ENCODE results near the gene STX10.
"Not testable (repeated sequence)": the region's sequence is repeated elsewhere in the genome, so short reads cannot be mapped to it uniquely, and the experiment has no call there.

Gene STX10, protein sequence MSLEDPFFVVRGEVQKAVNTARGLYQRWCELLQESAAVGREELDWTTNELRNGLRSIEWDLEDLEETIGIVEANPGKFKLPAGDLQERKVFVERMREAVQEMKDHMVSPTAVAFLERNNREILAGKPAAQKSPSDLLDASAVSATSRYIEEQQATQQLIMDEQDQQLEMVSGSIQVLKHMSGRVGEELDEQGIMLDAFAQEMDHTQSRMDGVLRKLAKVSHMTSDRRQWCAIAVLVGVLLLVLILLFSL

DNA sequence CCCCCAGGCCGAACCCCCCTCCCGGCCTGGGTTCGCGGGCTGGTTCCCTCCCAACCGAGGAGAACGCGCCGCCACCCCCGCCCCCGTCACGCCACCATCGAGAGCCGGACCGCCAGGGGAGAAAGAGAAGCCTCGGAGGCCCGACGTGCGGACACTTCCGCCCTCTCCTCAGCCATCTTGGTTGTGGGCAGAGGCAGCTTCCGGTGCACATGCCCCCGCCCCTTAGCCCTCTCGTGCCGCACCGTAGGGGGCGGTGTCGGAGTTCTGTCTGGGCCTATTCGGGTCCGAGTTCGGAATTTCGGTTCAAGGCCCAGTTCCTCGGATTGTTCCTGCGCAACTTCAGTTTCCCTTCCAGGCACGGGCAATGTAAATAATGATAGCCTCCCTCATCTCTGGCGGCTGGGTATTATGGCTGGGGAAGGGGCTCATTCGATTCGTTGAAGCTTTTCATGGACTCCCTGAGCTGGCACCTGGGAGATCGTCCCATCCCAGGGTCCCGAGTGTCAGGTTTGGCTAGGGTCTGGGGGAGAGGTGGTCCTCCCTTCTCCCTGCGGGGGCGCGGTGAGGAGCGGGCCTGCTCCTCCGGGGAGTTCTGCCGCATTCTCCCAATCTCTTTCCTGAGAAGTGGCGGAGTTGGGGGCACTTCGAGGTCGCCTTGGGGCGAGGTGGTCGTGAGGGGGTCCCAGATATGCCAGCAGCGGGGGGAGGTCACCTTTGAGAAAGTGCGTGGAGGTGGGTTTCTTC lies at the start of gene STX10, which contains the start of gene IER2:
Gene STX10, minus strand, starts transcription at position 189 of the 744 bp plus-strand sequence. CDS start 202 bp downstream, outside the sequence.
Gene IER2, plus strand, starts transcription at position 225 of the 744 bp plus-strand sequence. CDS start 2,776 bp downstream, outside the sequence.
- DNase-seq = peak; percentile 67

DNA sequence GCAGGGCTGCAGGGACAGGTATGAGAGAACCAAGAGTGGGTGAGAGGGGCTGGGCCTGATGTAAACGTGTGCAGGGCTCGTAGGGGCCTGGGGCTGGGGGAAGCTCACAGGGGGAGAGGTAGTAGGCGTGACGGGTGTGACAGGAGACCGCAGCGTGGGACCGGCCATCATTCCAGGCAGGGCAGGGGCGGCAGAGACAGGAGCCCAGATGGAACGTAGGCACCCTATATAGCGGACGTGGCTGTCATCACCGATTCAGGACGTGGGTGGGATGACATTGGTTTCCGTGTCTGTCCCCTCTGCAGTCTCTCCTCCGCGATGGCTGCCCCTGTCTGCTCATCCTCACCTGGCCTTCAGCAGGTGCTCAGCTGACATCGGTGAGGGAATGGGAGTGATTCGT lies 48.5 kb upstream of the STX10 start:
- no peak for DNase-seq

DNA sequence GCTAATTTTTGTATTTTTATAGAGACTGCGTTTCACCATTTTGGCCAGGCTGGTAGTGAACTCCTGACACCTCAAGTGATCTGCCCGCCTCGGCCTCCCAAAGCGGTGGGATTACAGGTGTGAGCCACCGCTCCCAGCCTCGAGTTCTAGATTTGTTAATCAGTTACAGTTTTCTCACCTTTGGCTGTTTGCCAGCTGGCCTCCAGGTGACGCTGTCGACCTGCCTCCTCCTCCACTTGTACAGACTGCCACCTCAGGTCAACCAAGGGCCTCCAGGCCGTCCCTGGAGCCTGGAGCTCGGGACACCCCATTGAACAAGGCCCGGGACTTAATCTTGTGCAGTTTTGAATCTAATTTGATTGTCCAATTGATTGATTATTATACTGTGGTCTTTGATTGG lies 45.5 kb upstream of the STX10 start:
- no peak for DNase-seq

DNA sequence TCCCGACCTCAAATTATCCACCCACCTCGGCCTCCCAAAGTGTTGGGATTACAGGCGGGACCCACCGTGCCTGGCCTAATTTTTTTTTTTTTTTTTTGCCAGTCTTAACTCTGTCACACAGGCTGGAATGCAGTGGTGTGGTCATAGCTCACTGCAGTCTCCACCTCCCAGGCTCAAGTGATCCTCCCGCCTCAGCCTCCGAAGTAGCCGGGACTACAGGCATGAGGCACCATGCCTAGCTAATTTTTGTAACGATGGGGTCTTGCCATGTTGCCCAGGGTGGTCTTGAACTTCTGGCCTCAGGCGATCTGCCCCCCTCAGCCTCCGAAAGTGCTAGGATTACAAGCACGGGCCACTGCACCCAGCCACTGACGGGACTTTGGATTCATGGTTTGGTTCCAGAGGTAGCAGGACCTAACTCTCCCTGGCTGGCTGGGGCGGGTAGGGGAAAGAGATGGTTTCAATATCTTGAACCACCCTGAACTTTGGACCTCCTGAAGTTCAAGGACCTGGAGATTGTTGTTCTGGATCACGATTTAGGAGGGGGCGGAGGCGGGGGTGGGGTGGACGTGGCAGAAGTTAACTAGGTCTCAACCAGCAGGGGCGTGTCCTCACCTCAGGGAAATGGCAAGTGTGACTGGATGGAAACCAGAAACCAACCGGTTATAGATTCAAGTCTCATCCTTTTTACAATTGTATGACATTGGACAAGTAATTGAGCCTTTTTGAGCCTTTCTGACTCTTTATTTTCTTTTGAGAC lies 40.8 kb upstream of the STX10 start:
- no peak for DNase-seq

DNA sequence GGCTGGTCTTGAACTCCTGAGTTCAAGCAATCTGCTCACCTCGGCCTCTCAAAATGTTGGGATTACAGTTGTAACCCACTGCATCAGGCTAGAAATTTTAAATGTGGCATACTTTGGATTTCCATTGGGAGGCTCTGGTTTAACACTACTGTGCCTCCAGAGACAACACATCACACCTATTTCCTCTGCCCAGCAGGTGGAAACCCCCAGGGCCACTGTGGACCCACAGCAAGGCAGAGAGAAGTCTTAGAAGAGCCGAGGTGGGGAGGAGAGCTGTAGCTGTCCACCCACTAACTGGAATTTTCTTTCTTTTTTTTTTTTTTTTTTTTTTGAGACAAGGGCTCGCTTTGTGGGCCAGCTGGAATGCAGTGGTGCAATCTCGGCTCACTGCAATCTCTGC lies 39.4 kb upstream of the STX10 start:
- no peak for DNase-seq

DNA sequence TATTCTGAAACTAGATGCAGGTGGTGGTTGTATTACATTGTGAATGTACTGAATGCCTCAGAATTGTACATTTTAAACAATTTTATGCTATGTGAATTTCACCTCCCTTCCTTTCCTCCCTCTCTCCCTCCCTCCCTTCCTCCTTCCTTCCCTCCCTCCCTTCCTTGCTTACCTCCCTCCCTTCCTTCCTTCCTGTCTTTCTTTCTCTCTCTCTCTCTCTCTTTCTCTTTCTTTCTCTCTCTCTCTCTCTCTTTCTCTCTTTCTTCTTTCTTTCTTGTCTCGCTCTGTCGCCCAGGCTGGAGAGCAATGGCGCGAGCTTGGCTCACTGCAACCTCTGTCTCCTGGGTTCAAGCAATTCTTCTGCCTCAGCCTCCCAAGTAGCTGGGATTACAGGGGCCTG lies 37.2 kb upstream of the STX10 start:
- no peak for DNase-seq

DNA sequence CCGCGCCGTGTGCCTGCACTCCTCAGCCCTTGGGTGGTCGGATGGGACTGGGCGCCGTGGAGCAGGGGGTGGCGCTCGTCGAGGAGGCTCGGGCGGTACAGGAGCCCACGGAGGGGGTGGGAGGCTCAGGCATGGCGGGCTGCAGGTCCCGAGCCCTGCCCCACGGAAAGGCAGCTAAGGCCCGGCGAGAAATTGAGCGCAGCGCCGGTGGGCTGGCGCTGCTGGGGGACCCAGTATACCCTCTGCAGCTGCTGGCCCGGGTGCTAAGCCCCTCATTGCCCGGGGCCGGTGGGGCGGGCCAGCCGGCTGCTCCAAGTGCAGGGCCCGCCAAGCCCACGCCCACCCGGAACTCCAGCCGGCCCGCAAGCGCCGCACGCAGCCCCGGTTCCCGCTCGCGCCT lies 36.5 kb upstream of the STX10 start:
- not testable (repeated sequence) for DNase-seq

DNA sequence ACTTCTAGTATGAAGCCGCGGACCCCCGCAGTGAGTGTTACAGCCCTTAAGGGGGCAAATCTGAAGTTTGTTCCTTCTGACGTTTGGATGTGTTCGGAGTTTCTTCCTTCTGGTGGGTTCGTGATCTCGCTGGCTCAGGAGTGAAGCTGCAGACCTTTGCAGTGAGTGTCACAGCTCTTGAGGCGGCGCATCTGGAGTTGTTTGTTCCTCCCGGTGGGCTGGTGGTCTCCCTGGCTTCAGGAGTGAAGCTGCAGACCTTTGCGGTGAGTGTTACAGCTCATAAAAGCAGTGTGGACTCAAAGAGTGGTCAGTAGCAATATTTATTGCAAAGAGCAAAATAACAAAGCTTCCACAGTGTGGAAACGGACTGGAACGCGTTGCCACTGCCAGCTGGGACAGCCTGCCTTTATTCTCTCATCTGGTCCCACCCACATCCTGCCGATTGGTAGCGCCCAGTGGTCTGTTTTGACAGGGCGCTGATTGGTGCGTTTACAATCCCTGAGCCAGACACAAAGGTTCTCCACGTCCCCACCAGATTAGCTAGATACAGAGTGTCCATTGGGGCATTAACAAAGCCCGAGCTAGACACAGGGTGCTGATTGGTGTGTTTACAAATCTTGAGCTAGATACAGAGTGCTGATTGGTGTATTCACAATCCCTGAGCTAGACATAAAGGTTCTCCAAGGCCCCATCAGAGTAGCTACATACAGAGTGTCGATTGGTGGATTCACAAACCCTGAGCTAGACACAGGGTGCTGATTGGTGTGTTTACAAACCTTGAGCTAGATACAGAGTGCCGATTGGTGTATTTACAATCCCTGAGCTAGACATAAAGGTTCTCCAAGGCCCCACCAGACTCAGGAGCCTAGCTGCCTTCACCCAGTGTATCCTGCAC lies 35.8 kb upstream of the STX10 start:
- not testable (repeated sequence) for DNase-seq

DNA sequence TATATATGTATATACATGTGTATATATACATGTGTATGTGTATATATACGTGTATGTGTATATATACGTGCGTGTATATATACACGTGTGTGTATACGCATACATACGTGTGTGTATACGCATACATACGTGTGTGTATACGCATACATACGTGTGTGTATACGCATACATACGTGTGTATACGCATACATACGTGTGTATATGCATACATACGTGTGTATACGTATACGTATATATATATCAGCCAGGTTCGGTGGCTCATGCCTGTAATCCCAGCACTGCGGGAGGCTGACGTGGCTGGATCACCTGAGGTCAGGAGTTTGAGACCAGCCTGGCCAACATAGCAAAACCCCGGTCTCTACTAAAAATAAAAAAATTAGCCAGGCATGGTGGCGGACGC lies 34.8 kb upstream of the STX10 start:
- DNase-seq = not testable (repeated sequence)

DNA sequence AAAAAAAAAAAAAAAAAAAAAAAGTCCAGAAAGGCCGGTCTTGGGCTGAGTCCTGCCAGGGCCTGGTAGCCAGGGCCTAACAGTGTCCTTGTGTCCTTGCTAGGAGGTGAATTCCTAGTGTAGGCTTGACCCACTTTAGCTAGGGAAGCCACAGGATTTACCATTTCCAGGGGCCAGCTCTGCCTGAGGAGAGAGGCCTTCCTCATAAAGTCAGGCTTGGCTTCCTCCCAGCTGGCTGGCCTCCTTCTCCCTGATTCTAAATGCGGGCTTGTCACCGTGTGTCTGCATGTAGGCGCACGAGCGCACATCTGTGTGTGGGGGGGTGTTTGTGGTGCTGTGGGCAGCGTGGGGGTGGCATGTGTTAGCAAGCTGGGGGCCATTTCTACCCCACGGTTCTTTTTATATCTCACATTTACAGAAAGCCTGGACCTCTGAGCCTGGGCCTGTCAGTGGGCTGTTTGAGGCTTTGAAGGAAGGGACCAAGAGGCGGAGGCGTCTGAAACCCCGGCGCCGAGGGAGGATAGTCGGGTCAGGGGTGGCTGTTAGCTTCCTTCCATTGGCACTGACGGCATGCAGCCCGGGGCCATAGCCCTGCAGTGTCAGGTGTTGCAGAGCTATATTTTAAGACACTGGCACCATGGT lies 31.7 kb upstream of the STX10 start:
- no peak for DNase-seq

DNA sequence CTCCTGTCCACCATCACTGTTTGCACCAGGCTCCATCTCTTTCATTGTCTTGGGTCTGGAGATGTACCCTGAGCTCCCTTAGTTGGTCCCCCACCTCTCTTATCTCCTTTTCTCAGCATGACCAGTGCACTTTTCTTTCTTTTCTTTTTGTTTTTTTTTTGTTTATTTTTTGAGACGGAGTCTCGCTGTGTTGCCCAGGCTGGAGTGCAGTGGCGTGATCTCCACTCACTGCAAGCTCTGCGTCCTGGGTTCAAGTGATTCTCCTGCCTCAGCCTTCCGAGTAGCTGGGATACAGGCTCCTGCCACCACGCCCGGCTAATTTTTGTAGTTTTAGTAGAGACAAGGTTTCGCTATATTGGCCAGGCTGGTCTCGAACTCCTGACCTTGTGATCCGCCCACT lies 28.1 kb upstream of the STX10 start:
- DNase-seq = not testable (repeated sequence)

DNA sequence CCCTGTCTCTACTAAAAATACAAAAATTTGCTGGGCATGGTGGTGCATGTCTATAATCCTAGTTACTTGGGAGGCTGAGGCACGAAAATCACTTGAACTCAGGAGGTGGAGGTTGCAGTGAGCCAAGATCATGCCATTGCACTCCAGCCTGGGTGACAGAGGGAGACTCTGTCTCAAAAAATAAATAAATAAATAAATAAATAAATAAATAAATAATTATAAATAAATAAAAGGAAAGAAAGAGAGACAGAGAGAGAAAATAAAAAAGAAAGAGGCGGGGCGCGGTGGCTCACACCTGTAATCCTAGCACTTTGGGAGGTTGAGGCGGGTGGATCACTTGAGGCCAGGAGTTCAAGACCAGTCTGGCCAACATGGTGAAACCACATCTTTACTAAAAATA lies 27.4 kb upstream of the STX10 start:
- DNase-seq = not testable (repeated sequence)

DNA sequence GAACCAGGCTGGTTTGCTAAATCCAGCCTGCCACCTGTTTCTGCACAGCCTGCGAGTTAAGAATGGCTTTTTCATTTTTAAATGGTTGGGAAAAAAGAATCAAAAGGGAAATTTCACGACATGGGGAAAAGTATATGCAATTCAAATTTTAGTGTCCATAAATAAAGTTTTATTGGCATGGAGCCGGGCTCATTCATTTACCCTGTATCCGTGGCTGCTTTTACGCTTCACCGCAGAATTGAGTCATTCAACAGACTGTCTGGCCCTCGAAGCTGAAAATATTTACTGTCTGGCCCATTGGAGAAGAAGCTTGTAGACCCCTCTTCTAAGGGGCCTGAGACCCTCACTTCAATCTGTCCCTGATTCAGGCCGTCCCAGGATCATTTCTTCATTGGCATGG lies 26.2 kb upstream of the STX10 start:
- no peak for DNase-seq

DNA sequence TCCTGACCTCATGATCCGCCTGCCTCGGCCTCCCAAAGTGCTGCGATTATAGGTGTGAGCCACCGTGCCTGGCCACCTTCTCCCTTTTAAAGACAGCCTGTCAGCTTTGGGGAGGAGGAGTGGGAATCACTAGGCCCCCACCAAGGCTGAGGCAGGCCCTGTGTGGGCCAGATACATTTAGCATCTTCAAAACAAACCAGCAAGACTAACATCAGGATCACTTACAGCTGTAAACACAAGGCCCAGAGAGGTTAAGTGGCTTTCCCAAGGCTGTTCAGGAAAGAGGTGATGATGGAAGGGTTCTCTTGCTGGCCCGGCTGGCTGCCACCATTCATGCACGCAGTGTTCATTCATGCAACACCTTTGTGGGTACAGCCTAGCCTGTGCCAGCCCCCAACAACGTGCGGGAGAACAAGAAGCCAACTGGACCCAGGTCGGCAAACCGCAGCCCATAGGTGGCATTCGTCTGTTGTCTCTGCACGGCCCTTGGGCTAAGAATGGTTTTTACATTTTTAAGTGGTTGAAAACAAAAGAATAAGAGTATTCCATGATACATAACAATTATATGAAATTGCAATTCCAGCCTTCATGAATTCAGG lies 23.1 kb upstream of the STX10 start:
- no peak for DNase-seq

DNA sequence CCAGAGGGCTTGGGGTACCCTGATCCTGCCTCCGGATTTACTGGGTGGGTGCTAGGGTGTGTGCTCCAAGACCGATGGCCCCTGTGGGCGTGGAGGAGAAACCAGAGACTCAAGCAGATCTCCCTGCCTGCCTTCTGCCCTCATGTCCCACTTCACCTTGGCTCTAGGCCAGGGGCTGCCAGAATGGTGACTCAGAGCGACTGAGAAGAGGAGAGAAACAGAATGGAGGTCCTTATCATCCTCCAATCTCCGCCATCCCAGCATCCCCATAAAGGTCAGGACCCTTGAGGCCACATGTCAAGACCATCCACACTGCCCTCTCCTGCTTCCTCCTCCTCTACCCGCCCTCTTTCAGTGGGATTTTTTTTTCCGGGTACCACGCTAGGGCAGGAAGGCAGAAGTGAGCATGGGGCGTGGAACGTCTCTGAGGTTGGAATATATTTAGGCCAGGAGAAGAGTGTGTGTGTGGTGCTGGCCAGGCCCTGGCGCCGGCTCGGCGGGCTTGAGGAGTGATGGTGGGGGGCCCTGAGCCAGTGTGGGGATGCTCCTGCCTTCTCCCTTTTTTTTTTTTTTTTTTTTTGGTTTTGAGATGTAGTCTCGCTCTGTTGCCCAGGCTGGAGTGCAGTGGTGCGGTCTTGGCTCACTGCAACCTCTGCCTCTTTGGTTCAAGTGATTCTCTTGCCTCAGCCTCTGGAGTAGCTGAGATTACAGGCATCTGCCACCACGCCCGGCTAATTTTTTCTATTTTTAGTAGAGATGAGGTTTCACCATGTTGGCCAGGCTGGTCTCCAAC lies 22.4 kb upstream of the STX10 start:
- DNase-seq = no peak

DNA sequence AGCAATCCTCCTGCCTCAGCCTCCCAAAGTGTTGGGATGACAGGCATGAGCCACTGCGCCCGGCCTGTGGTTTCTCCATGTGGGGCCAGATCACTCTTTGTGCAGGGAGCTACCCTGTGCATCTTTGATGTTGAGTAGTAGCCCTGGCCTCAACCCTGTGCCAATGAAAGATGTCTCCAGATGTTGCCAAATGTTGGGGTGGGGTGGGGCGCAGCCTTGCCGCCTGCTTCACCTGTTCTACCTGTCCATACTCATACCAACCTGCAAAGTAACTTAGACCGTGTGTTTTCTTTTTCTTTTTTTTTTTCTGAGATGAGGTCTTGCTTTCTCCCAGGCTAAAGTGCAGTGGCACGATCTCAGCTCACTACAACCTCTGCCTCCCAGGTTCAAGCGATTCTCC lies 21.0 kb upstream of the STX10 start:
- DNase-seq = no peak

DNA sequence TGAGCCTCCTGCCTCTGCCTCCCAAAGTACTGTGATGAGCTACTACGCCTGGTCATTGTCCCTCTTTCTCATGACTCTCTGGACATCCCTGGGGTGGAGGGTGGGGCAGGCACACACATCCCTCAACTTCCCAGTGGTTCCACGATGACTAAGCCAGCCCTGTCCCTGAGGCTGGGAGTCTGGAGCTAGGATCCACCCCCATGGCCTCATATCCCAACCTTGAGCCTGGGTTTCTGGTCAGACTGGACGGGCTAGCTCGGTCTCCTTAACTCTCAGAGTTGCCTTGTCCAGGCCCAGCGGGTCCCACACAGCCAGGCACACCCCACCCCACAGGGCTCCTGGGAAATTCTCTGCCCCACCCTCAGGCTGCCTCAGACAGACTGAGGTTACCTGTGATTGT lies 19.6 kb upstream of the STX10 start:
- DNase-seq = no peak

DNA sequence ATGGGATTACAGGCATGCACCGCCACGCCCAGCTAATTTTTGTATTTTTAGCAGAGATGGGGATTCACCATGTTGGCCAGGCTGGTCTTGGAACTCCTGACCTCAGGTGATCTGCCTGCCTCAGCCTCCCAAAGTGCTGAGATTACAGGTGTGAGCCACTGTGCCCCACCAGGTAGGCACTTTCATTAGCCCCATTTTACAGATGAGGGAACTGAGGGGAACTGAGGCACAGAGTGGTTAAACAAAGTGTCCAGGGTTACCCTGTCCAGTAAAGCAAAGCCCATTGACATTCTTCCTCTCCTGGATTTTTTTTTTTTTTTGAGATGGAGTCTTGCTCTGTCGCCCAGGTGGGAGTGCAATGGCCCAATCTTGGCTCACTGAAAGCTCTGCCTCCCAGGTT lies 16.0 kb upstream of the STX10 start:
- not testable (repeated sequence) for DNase-seq

DNA sequence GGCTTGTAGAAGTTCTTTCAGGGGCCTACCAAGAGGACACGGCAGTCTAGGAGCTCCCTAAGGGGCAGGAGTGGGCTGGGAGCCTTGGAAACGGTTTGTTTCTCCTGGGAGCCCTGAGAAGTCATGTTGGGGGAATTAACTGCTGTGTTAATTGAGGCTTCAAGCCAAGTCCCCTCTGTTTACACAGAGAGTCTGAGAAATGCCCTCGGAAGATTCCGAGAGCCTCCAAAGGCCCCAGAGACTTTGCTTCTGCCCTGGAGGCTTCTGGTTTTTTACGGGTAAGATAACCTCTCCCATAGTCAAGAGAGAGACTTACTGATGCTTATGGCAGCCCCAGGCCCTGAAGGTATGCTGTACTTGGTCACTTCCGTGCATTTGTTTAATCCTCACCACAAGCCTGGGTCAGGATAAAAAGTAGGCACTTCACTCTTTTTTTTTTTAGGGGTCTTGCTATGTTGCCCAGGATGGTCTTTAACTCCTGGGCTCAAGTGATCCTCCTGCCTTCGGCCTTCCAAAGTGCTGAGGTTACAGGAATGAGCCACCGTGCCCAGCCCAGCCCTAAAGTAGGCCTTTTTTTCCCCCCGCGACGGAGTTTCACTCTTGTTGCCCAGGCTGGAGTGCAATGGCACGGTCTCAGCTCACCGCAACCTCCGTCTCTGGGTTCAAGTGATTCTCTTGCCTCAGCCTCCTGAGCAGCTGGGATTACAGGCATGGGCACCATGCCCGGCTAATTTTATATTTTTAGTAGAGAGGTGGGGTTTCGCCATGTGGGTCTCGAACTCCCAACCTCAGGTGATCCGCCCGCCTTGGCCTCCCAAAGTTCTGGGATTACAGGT lies 15.2 kb upstream of the STX10 start:
- no peak for DNase-seq
